ENCODE measurements around the gene ACAN.

ACAN gene

DNA sequence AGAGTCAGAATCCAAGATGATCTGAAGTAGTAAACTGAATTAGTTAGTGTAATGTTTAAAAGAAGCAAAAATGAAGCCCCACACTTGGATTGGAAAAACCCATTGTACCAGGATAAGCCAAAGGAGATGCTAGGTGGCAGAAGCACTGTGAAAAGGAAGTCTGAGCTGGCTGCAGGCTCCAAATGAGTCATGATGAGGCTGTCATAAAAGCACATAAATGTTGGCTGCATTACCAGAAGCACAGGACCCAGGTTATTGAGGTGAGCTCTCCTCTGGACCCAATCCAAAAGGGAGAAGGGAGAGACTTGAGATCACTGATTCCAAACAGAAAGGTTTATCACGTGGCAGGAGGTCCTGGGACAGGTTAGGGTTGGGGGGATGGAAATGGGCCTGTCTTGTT is 3.2 kb upstream of the ACAN start:
- Histone ChIP-seq H3K36me3 (replicated peaks in 1 of 2; ENCODE audit: control insufficient read depth in 2 of 2, insufficient read depth in 2 of 2, low read length in 2 of 2) (no peaks in the 10 kb centered on the region), H3K14ac (ENCODE audit: low read length) (no peak overlapping the region), H2BK5ac (ENCODE audit: low read length) (no peak overlapping the region), H3K79me1 (ENCODE audit: low read depth, low read length) (no peaks in the 10 kb centered on the region), H2BK15ac (ENCODE audit: low read length) (no peak overlapping the region), H3K27ac (replicated peaks; ENCODE audit: low read length) (no peak overlapping the region), H3K9ac (ENCODE audit: low read depth, low read length, poor library complexity) (no peak overlapping the region), H3K4me1 (ENCODE audit: control insufficient read depth in 2 of 2, insufficient read depth in 1 of 2, low read depth in 1 of 2, low read length in 2 of 2) (peaks cover 0 to 2% of the 10 kb centered on the region in 2 donors), H2AFZ (ENCODE audit: low read length) (no peak overlapping the region), H3K4me3 (ENCODE audit: low read length in 2 of 2) (no peak overlapping the region), H3K27me3 (ENCODE audit: control insufficient read depth in 3 of 3, insufficient read depth in 3 of 3, low read depth in 1 of 3, low read length in 3 of 3) (peaks cover 0 to 79% (median 29%) of the 10 kb centered on the region in 3 experiments), H3K23ac (ENCODE audit: low read depth, low read length, poor library complexity) (no peak overlapping the region), H2BK120ac (ENCODE audit: low read depth, low read length) (no peak overlapping the region), H3K4me2 (ENCODE audit: insufficient read depth, low read length, poor library complexity, severe bottlenecking) (no peak overlapping the region), H2BK12ac (ENCODE audit: low read length) (no peak overlapping the region), H3K18ac (ENCODE audit: low read length) (no peak overlapping the region), H3K4ac (ENCODE audit: low read length) (no peak overlapping the region), H4K91ac (ENCODE audit: low read depth, low read length, poor library complexity) (no peak overlapping the region), H3K9me3 (replicated peaks in 1 of 2; ENCODE audit: control insufficient read depth in 2 of 2, insufficient read depth in 1 of 2, low read depth in 1 of 2, low read length in 2 of 2) (no peaks in the 10 kb centered on the region), H4K8ac (ENCODE audit: low read depth, low read length) (no peak overlapping the region), H2AK5ac (ENCODE audit: low read depth, low read length) (no peak overlapping the region)
- WGBS, 2 donors (ENCODE audit: extremely low coverage in 2 of 2, insufficient read length in 2 of 2, insufficient replicate concordance in 1 of 2): no CpG with 5 or more reads among the region's 1 CpG
- no peak for DNase-seq (ENCODE audit: low spot score)

DNA sequence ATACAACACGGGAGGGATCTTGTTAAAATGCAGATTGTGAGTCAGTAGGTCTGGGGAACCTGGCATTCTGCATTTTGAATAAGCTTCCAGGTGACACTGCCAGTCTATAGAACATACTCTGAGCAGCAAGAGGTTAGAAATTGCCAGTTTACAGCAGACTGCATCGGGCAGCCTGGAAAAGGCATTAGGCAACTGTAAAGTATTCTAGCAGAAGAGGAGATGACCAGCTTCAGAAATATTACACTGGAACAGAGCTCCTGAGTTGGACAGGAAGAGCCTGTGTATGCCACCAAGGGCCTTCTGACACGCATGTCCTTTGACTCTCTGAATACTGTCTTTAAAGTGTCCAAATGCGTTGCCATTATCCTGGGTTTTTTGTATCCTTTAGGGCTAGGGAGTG is 2.5 kb upstream of the ACAN start:
- Histone ChIP-seq H3K4me2 (ENCODE audit: insufficient read depth, low read length, poor library complexity, severe bottlenecking) (no peak overlapping the region), H4K91ac (ENCODE audit: low read depth, low read length, poor library complexity) (no peak overlapping the region), H3K36me3 (replicated peaks in 1 of 2; ENCODE audit: control insufficient read depth in 2 of 2, insufficient read depth in 2 of 2, low read length in 2 of 2) (no peaks in the 10 kb centered on the region), H3K27me3 (ENCODE audit: control insufficient read depth in 3 of 3, insufficient read depth in 3 of 3, low read depth in 1 of 3, low read length in 3 of 3) (peaks cover 0 to 85% (median 30%) of the 10 kb centered on the region in 3 experiments), H3K79me1 (ENCODE audit: low read depth, low read length) (no peaks in the 10 kb centered on the region), H2BK15ac (ENCODE audit: low read length) (no peak overlapping the region), H3K27ac (replicated peaks; ENCODE audit: low read length) (no peak overlapping the region), H4K8ac (ENCODE audit: low read depth, low read length) (no peak overlapping the region), H3K4me3 (ENCODE audit: low read length in 2 of 2) (no peak overlapping the region), H3K9me3 (replicated peaks in 1 of 2; ENCODE audit: control insufficient read depth in 2 of 2, insufficient read depth in 1 of 2, low read depth in 1 of 2, low read length in 2 of 2) (no peaks in the 10 kb centered on the region), H2AK5ac (ENCODE audit: low read depth, low read length) (no peak overlapping the region), H3K23ac (ENCODE audit: low read depth, low read length, poor library complexity) (no peak overlapping the region), H3K4ac (ENCODE audit: low read length) (no peak overlapping the region), H3K4me1 (ENCODE audit: control insufficient read depth in 2 of 2, insufficient read depth in 1 of 2, low read depth in 1 of 2, low read length in 2 of 2) (peaks cover 0 to 2% of the 10 kb centered on the region in 2 donors), H2BK12ac (ENCODE audit: low read length) (no peak overlapping the region), H2BK5ac (ENCODE audit: low read length) (no peak overlapping the region), H2BK120ac (ENCODE audit: low read depth, low read length) (no peak overlapping the region), H3K18ac (ENCODE audit: low read length) (no peak overlapping the region), H3K9ac (ENCODE audit: low read depth, low read length, poor library complexity) (no peak overlapping the region), H3K14ac (ENCODE audit: low read length) (no peak overlapping the region), H2AFZ (ENCODE audit: low read length) (no peak overlapping the region)
- no CpG with 5 or more reads among the region's 4 CpGs for WGBS, 2 donors (ENCODE audit: extremely low coverage in 2 of 2, insufficient read length in 2 of 2, insufficient replicate concordance in 1 of 2)
- no peak for DNase-seq (ENCODE audit: low spot score)

DNA sequence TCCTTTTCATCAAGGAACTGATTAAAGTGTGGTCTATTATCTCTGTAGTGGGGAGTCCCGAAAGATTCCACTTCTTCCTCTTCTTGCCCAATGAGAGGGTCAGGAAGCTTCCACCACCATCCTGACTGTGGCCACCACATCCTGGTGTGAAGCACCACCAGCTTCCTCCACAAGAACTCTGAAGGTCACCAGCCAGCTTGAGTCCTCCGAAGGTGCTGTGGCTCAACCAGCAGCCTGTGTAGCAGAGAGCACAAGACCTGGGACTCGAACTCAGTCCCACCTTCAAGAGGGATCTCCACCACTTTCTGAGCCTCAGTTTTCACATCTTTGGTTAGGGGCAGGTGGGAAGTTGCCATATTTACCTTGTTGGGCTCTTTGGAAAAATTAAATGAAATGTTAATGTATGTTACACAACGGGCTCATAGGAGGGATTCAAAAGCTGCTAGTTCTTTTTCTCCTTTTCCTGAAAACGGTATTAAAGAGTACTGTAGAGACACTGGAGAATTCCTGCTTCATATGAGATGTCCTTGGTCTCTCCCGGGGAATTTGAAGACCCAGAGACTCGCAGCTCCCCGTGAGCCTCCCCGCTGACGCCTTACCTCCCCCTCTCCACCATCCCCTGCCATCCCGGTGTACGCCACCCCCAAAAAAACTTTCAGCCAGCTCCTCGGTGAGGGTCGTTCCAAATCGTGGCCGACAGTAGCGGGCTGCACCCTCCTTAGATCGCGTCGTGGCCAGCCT is 816 bp upstream of the ACAN start:
- no peak overlapping the region for H2BK12ac ChIP-seq (ENCODE audit: low read length)
- no peak overlapping the region for H2AK5ac ChIP-seq (ENCODE audit: low read depth, low read length)
- no peak overlapping the region for H2BK15ac ChIP-seq (ENCODE audit: low read length)
- H3K4ac ChIP-seq (ENCODE audit: low read length): no peak overlapping the region
- H3K4me2 ChIP-seq (ENCODE audit: insufficient read depth, low read length, poor library complexity, severe bottlenecking): peak overlapping the region; percentile 93
- H3K79me1 ChIP-seq (ENCODE audit: low read depth, low read length): no peaks in the 10 kb centered on the region
- peak overlapping the region; percentile 6 for H2BK120ac ChIP-seq (ENCODE audit: low read depth, low read length)
- H3K9ac ChIP-seq (ENCODE audit: low read depth, low read length, poor library complexity): peak overlapping the region; percentile 68
- no peaks in the 10 kb centered on the region for H3K36me3 ChIP-seq (replicated peaks in 1 of 2; ENCODE audit: control insufficient read depth in 2 of 2, insufficient read depth in 2 of 2, low read length in 2 of 2)
- no CpG with 5 or more reads among the region's 20 CpGs for WGBS, 2 donors (ENCODE audit: extremely low coverage in 2 of 2, insufficient read length in 2 of 2, insufficient replicate concordance in 1 of 2)
- peaks cover 0 to 7% of the 10 kb centered on the region in 2 donors for H3K4me1 ChIP-seq (ENCODE audit: control insufficient read depth in 2 of 2, insufficient read depth in 1 of 2, low read depth in 1 of 2, low read length in 2 of 2)
- H3K18ac ChIP-seq (ENCODE audit: low read length): peak overlapping the region; percentile 91
- H4K91ac ChIP-seq (ENCODE audit: low read depth, low read length, poor library complexity): no peak overlapping the region
- no peak overlapping the region for H3K27ac ChIP-seq (replicated peaks; ENCODE audit: low read length)
- H3K4me3 ChIP-seq (ENCODE audit: low read length in 2 of 2): peak overlapping the region; percentile 20 to 77
- H3K9me3 ChIP-seq (replicated peaks in 1 of 2; ENCODE audit: control insufficient read depth in 2 of 2, insufficient read depth in 1 of 2, low read depth in 1 of 2, low read length in 2 of 2): no peaks in the 10 kb centered on the region
- DNase-seq (ENCODE audit: low spot score): no peak
- no peak overlapping the region for H4K8ac ChIP-seq (ENCODE audit: low read depth, low read length)
- H3K27me3 ChIP-seq (ENCODE audit: control insufficient read depth in 3 of 3, insufficient read depth in 3 of 3, low read depth in 1 of 3, low read length in 3 of 3): peaks cover 0 to 89% (median 30%) of the 10 kb centered on the region in 3 experiments
- H2BK5ac ChIP-seq (ENCODE audit: low read length): no peak overlapping the region
- H2AFZ ChIP-seq (ENCODE audit: low read length): peak overlapping the region; percentile 86
- no peak overlapping the region for H3K14ac ChIP-seq (ENCODE audit: low read length)
- H3K23ac ChIP-seq (ENCODE audit: low read depth, low read length, poor library complexity): no peak overlapping the region

DNA sequence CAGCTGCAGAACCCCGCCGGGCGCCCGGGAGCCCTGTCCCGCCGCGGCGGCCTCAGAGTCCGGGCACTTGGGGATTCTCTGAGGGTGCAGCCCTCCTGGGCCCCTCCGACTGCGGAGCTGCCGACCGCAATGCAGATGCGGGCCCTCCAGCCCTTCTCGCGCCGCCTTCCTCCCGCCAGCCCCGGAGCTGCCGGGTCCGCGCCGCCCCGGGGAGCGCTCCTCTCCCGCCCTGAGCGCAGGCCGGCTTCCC is 320 bp upstream of the ACAN start:
- Histone ChIP-seq H3K27me3 (ENCODE audit: control insufficient read depth in 3 of 3, insufficient read depth in 3 of 3, low read depth in 1 of 3, low read length in 3 of 3) (peaks cover 0 to 87% (median 30%) of the 10 kb centered on the region in 3 experiments), H3K23ac (ENCODE audit: low read depth, low read length, poor library complexity) (no peak overlapping the region), H3K36me3 (replicated peaks in 1 of 2; ENCODE audit: control insufficient read depth in 2 of 2, insufficient read depth in 2 of 2, low read length in 2 of 2) (no peaks in the 10 kb centered on the region), H3K79me1 (ENCODE audit: low read depth, low read length) (no peaks in the 10 kb centered on the region), H2AK5ac (ENCODE audit: low read depth, low read length) (no peak overlapping the region), H3K4me2 (ENCODE audit: insufficient read depth, low read length, poor library complexity, severe bottlenecking) (peak overlapping the region; percentile 93), H2BK12ac (ENCODE audit: low read length) (no peak overlapping the region), H3K9me3 (replicated peaks in 1 of 2; ENCODE audit: control insufficient read depth in 2 of 2, insufficient read depth in 1 of 2, low read depth in 1 of 2, low read length in 2 of 2) (no peaks in the 10 kb centered on the region), H3K14ac (ENCODE audit: low read length) (no peak overlapping the region), H3K9ac (ENCODE audit: low read depth, low read length, poor library complexity) (peak overlapping the region; percentile 68), H2AFZ (ENCODE audit: low read length) (peak overlapping the region; percentile 86), H2BK5ac (ENCODE audit: low read length) (no peak overlapping the region), H2BK15ac (ENCODE audit: low read length) (no peak overlapping the region), H3K18ac (ENCODE audit: low read length) (peak overlapping the region; percentile 91), H2BK120ac (ENCODE audit: low read depth, low read length) (peak overlapping the region; percentile 6), H3K4me1 (ENCODE audit: control insufficient read depth in 2 of 2, insufficient read depth in 1 of 2, low read depth in 1 of 2, low read length in 2 of 2) (peaks cover 0 to 7% of the 10 kb centered on the region in 2 donors), H4K8ac (ENCODE audit: low read depth, low read length) (no peak overlapping the region), H3K27ac (replicated peaks; ENCODE audit: low read length) (no peak overlapping the region), H3K4me3 (ENCODE audit: low read length in 2 of 2) (peak overlapping the region; percentile 20 to 77), H4K91ac (ENCODE audit: low read depth, low read length, poor library complexity) (no peak overlapping the region), H3K4ac (ENCODE audit: low read length) (no peak overlapping the region)
- no CpG with 5 or more reads among the region's 28 CpGs for WGBS, 2 donors (ENCODE audit: extremely low coverage in 2 of 2, insufficient read length in 2 of 2, insufficient replicate concordance in 1 of 2)
- no peak for DNase-seq (ENCODE audit: low spot score)

Data from neuronal stem cell (in vitro differentiated cells).